Ishikawa (cell line): ENCODE data around the gene SLC4A9.

ENCODE experiments used
- CEBPB ChIP-seq: IDR thresholded peaks from 2 replicates; pipeline ENCODE4 v1.6.1; 2012
- CREB1 ChIP-seq: IDR thresholded peaks from 2 replicates; pipeline ENCODE4 v1.6.1; 2012; ENCODE audit warnings: low read depth
- EGR1 ChIP-seq: IDR thresholded peaks from 2 replicates; pipeline ENCODE4 v1.6.1; 2012
- EP300 ChIP-seq: IDR thresholded peaks from 2 replicates; pipeline ENCODE4 v1.6.1; 2012; ENCODE audit warnings: borderline replicate concordance
- FOXM1 ChIP-seq: IDR thresholded peaks from 2 replicates; pipeline ENCODE4 v1.6.1; 2012; ENCODE audit warnings: low read depth, borderline replicate concordance
- NFIC ChIP-seq: IDR thresholded peaks from 2 replicates; pipeline ENCODE4 v1.6.1; 2012
- RAD21 ChIP-seq: IDR thresholded peaks from 2 replicates; pipeline ENCODE4 v1.6.1; 2012; ENCODE audit warnings: low read depth
- TAF1 ChIP-seq: IDR thresholded peaks from 2 replicates; pipeline ENCODE4 v1.6.1; 2012; ENCODE audit warnings: low read depth, mild to moderate bottlenecking
- TCF12 ChIP-seq: IDR thresholded peaks from 2 replicates; pipeline ENCODE4 v1.6.1; 2012; ENCODE audit warnings: low read depth
- TEAD4 ChIP-seq: IDR thresholded peaks from 2 replicates; pipeline ENCODE4 v1.6.1; 2012
- YY1 ChIP-seq: IDR thresholded peaks from 2 replicates; pipeline ENCODE4 v1.6.1; 2012; ENCODE audit warnings: low read depth
- ZBTB7A ChIP-seq: IDR thresholded peaks from 2 replicates; pipeline ENCODE4 v1.6.1; 2012; ENCODE audit warnings: low read depth
- TF ChIP-seq, protein P1 (sequence below): IDR thresholded peaks from 2 replicates; pipeline ENCODE4 v1.6.1; 2012
- TF ChIP-seq, protein P2 (sequence below): IDR thresholded peaks from 2 replicates; pipeline ENCODE4 v1.6.1; 2012; ENCODE audit warnings: low read depth, mild to moderate bottlenecking
- TF ChIP-seq, protein P3 (sequence below): IDR thresholded peaks from 2 replicates; pipeline ENCODE4 v1.6.1; 2012

SLC4A9 gene

DNA sequence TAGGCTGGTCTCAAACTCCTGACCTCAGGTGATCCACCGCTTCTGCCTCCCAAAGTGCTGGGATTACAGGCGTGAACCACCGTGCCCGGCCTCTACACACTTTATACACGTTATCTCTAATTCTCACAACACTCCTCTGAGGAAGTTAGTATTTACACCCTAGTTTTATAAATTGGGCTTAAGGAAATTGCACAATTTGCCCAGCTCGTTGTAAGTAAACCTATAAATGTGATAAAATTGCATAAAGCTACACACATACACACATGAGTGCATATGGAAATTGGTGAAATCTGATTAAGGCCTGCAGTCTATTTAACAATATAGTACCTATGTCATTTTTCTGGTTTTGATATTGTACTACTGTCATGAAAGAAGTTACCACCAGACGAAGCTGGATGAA lies 4.4 kb upstream of the SLC4A9 start:
- TF ChIP-seq, protein P1, sequence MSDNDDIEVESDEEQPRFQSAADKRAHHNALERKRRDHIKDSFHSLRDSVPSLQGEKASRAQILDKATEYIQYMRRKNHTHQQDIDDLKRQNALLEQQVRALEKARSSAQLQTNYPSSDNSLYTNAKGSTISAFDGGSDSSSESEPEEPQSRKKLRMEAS: no peak
- TF ChIP-seq EGR1 (no peak), ZBTB7A (no peak), TAF1 (no peak), YY1 (no peak), TEAD4 (no peak), TCF12 (no peak), EP300 (no peak), RAD21 (no peak), FOXM1 (no peak), NFIC (no peak), CREB1 (no peak)
- TF ChIP-seq, protein P2, sequence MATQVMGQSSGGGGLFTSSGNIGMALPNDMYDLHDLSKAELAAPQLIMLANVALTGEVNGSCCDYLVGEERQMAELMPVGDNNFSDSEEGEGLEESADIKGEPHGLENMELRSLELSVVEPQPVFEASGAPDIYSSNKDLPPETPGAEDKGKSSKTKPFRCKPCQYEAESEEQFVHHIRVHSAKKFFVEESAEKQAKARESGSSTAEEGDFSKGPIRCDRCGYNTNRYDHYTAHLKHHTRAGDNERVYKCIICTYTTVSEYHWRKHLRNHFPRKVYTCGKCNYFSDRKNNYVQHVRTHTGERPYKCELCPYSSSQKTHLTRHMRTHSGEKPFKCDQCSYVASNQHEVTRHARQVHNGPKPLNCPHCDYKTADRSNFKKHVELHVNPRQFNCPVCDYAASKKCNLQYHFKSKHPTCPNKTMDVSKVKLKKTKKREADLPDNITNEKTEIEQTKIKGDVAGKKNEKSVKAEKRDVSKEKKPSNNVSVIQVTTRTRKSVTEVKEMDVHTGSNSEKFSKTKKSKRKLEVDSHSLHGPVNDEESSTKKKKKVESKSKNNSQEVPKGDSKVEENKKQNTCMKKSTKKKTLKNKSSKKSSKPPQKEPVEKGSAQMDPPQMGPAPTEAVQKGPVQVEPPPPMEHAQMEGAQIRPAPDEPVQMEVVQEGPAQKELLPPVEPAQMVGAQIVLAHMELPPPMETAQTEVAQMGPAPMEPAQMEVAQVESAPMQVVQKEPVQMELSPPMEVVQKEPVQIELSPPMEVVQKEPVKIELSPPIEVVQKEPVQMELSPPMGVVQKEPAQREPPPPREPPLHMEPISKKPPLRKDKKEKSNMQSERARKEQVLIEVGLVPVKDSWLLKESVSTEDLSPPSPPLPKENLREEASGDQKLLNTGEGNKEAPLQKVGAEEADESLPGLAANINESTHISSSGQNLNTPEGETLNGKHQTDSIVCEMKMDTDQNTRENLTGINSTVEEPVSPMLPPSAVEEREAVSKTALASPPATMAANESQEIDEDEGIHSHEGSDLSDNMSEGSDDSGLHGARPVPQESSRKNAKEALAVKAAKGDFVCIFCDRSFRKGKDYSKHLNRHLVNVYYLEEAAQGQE: no peak
- TF ChIP-seq, protein P3, sequence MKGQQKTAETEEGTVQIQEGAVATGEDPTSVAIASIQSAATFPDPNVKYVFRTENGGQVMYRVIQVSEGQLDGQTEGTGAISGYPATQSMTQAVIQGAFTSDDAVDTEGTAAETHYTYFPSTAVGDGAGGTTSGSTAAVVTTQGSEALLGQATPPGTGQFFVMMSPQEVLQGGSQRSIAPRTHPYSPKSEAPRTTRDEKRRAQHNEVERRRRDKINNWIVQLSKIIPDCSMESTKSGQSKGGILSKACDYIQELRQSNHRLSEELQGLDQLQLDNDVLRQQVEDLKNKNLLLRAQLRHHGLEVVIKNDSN: no peak

DNA sequence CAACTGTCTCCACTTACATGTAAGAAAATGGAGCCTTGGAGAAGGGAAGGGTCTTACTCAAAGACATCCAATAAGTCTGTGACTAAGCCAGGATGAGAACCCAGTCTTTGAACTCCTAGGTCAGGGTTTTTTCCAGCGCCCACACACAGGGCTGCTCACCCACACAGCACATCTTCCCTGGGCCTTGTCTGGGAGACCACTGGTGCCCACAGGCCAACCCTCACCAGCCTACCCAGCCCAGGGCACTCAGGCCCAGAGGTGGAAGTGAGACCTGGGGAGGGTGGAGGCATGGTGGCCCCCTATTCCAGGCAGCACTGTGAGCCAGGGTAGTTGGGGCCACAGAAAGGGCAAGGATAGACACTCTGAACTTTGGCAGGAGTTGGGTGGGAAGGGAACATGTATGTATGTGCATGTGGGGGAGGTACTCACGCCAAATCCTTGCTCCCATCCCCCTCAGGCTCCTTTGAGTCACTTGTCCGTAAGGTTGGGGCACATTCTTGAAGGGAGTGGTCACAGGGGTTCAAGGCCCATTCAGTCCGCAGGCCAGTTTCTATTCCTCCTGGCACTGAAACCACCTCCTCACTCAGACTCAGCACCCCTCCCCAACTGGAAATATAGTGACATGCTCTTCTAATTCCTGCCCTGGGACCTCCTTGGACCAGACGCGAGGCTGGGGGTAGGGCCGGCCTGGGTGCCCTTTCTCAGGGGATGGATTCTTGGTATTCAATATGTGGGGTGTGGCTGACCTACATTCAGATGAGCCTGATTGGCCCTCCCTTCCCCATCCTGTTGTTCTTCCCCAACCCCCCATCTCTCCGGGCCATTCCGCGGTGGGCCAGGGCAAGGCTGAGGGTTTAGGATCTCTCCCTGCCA lies 2.9 kb upstream of the SLC4A9 start:
- TF ChIP-seq YY1: no peak
- no peak for TF ChIP-seq EP300
- no peak for TF ChIP-seq ZBTB7A
- TF ChIP-seq EGR1: no peak
- TF ChIP-seq, protein P1: no peak
- TF ChIP-seq TAF1: no peak
- TF ChIP-seq CREB1: no peak
- TF ChIP-seq TEAD4: no peak
- TF ChIP-seq, protein P2: no peak
- no peak for TF ChIP-seq FOXM1
- no peak for TF ChIP-seq RAD21
- TF ChIP-seq TCF12: no peak
- TF ChIP-seq CEBPB: no peak
- TF ChIP-seq, protein P3: no peak
- TF ChIP-seq NFIC: no peak

DNA sequence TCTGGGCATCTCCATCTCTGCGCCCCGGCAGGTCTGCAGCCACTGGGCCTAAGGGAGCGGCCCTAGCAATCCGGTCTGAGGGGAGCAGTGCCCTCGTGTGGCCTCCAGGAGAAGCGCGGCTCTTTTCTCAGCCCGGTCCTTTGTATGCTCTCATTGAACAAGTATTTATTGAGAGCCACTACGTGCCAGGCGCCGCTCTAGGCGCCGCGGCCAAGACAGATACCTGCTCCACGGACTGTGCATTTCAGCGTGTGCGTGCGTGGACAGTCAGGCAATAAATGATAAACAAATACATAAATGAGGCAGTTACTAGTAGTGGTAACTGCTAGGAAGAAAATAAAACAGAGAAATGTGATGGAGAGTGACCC lies 2.3 kb upstream of the SLC4A9 start:
- TF ChIP-seq RAD21: peak; percentile 86
- no peak for TF ChIP-seq YY1
- TF ChIP-seq CREB1: no peak
- TF ChIP-seq, protein P3: no peak
- TF ChIP-seq TEAD4: peak; percentile 69

DNA sequence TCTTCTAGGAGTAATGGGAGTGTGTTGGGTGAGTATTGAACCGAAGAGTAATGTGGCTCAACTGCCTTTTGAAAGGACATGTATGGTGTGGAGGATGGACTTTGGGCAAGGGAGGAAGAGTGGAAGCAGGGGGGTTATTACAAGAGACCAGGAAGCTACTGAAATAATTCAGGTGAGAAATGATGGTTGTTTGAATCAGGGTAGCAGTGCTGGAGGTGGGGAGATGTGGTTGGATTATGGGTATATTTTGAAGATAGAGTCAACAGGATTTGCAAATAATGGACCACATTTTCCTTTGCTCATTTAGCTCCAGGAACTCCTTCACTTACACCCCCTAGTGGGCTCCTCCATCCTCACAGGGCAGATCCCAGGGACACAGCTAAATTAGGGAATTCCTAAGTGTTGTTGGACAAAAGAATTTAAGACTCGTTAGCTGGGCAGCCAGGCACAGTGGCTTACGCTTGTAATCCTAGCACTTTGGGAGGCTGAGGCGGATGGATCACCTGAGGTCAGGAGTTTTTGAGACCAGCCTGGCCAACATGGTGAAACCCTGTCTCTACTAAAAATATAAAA lies 1.2 kb upstream of the SLC4A9 start:
- TF ChIP-seq RAD21 (peak; percentile 4; the same call in 1 of the 2 replicates), TCF12 (no peak)

DNA sequence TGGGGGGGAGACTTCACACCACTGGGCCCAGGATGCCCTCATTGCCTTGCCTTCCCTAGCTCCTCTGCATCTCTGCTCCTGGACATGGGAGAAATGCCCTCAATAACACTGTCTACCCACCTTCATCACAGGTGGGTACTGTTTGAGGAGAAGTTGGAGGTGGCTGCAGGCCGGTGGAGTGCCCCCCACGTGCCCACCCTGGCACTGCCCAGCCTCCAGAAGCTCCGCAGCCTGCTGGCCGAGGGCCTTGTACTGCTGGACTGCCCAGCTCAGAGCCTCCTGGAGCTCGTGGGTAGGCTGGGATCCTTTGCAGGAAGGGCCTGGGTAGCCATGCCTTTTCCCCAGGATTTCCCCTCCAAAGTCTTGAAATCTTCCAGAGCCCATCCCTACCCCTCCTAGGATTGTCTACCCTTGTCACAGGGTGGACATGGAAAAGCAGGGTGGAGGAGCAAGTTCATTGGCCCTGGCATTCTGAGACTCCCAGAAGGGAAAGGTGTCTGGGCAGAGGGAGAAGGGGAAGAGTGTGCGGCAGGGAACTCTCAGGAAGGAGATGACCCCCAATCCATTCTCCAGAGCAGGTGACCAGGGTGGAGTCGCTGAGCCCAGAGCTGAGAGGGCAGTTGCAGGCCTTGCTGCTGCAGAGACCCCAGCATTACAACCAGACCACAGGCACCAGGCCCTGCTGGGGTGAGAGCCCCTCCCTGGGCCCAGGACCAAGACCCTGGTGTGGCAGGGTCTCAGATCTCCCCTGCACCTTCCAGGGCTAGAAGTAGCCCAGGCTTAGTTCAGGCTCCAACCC lies 886 bp downstream of the SLC4A9 start:
- no peak for TF ChIP-seq RAD21
- TF ChIP-seq ZBTB7A: no peak
- no peak for TF ChIP-seq CEBPB
- TF ChIP-seq, protein P1: no peak
- no peak for TF ChIP-seq TCF12
- no peak for TF ChIP-seq NFIC
- TF ChIP-seq, protein P3: no peak
- no peak for TF ChIP-seq FOXM1
- no peak for TF ChIP-seq CREB1
- TF ChIP-seq YY1: no peak
- TF ChIP-seq EP300: no peak
- no peak for TF ChIP-seq EGR1
- TF ChIP-seq TEAD4: no peak
- TF ChIP-seq, protein P2: no peak
- TF ChIP-seq TAF1: no peak
